HUES64 (cell line): ENCODE data around the gene CEP131.

Experiments used
- H3K27ac ChIP-seq: 2 replicates; pipeline ENCODE4 v1.7.0; 2013; ENCODE audit warnings: low read depth, low read length, inconsistent platforms
- H3K27me3 ChIP-seq: 2 replicates; pipeline ENCODE4 v1.6.1; 2013; ENCODE audit warnings: mild to moderate bottlenecking, low read length; ENCODE audit not compliant: insufficient read depth
- H3K36me3 ChIP-seq: 2 replicates; pipeline ENCODE4 v1.6.1; 2013; ENCODE audit warnings: mild to moderate bottlenecking, low read length; ENCODE audit not compliant: insufficient read depth
- H3K4me1 ChIP-seq: 2 replicates; pipeline ENCODE4 v1.6.1; 2013; ENCODE audit warnings: mild to moderate bottlenecking, low read length, moderate library complexity; ENCODE audit not compliant: insufficient read depth
- H3K4me3 ChIP-seq: 2 replicates; pipeline ENCODE4 v1.5.1; 2013; ENCODE audit warnings: mild to moderate bottlenecking, low read length, moderate library complexity
- H3K9ac ChIP-seq: 2 replicates; pipeline ENCODE4 v1.6.1; 2013; ENCODE audit warnings: mild to moderate bottlenecking, low read depth, low read length
- H3K9me3 ChIP-seq: 2 replicates; pipeline ENCODE4 v1.6.1; 2013; ENCODE audit warnings: low read depth, low read length; ENCODE audit not compliant: insufficient read depth
- WGBS: fragments of 150-250, 120-280 bp; methylation state at CpG from one replicate; pipeline ENCODE4 v1.1.7; 2013; ENCODE audit warnings: missing lambda C conversion rate; 5-methylcytosine and 5-hydroxymethylcytosine counted together

Gene CEP131

DNA sequence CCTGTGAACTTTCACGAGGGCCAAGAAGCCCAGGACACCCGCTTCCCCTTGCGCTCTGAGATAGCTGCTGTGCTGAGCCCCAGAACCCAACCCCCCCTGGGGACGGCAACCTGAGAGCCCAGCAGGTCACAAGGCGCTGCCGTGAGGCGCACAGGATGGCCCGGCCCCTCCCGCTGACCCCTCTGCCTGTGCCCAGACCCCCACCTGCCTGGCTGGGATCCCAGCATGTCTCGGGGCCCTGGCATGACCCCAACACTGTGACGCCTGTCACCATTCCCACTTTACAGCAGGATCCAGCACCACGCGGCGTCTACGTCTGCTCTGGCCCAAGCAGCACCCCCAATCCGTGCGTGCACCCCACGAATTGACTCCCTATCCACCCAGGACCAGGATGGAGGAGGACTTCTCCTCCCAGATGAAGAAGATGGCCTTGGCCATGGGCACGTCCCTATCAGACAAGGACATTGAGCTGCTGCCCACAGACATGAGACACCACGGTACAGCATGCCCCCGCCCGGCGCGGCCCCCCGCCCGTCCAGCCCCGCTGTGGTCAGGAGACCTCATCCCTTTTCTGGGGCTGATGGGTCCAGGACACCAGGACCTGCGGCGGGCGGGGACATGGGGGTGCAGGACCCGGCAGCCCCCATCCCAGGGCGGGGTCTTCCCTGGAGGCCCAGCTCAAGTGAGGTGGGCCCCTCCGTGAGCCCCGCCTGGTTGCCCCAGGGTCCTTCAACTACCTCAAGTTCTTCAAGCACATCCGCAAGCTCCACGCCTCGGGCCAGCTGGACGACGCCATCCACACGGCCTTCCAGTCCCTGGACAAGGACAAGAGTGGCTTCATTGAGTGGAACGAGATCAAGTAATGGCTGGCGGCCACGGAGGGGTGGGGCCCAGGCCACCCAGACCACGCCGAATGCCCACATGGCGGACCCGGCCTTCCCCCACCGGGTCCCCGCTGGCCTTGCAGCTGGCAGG is 41.6 kb downstream of the CEP131 start:
- no peaks in the 10 kb centered on the region for H3K9me3 ChIP-seq
- WGBS = 96% methylated on average over 49 of the region's 49 CpGs
- H3K4me1 ChIP-seq = no peaks in the 10 kb centered on the region
- no peak overlapping the region for H3K27ac ChIP-seq
- no peaks in the 10 kb centered on the region for H3K36me3 ChIP-seq
- no peak overlapping the region for H3K4me3 ChIP-seq
- no peak overlapping the region for H3K9ac ChIP-seq
- no peaks in the 10 kb centered on the region for H3K27me3 ChIP-seq

DNA sequence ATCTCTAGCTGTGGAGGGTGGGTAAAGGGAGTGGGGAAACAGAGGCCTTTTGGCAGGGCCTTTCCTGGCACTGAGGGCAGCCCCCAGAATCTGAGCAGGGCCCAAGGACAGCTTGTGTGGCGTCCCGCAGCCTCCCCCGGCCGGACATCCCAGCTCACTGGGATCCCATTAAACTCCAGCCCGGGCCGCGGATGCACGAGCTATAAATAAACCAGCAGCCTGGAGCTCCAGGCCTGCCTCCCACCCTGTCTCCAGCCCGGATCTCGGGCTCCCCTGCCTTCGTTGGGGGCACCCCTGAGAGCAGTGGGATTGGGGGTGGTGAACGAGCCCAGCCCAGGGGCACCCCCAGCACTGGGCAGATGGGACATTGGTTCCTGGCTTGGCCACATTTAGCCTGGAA is 42.9 kb downstream of the CEP131 start:
- WGBS = 93% methylated on average over 12 of the region's 12 CpGs
- Histone ChIP-seq H3K36me3 (no peaks in the 10 kb centered on the region), H3K27me3 (no peaks in the 10 kb centered on the region), H3K4me1 (no peaks in the 10 kb centered on the region), H3K9me3 (no peaks in the 10 kb centered on the region), H3K27ac (no peak overlapping the region), H3K9ac (no peak overlapping the region), H3K4me3 (no peak overlapping the region)

DNA sequence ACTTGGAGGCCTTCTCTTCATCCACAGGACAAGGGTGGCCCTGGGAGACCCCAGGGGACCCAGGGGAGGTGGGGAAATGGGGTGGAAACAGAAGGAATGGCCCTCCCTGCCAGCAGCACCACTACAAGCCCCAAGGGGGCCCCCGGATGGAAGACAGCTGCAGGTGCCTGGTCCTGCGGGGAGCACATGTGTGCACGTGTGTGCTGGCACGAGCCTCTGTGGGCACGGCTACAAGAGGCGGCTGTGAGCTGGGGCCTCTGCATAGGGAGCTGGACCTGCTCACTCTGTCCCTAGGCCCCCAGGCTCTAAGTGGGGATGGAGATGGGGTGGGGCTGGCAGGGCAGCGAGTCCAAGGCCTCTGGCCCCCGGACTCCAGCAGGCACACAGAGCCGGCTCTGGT is 43.5 kb downstream of the CEP131 start:
- Histone ChIP-seq H3K9ac (no peak overlapping the region), H3K4me3 (no peak overlapping the region), H3K36me3 (no peaks in the 10 kb centered on the region), H3K27me3 (no peaks in the 10 kb centered on the region), H3K4me1 (no peaks in the 10 kb centered on the region), H3K27ac (no peak overlapping the region), H3K9me3 (no peaks in the 10 kb centered on the region)
- 94% methylated on average over 9 of the region's 9 CpGs for WGBS

DNA sequence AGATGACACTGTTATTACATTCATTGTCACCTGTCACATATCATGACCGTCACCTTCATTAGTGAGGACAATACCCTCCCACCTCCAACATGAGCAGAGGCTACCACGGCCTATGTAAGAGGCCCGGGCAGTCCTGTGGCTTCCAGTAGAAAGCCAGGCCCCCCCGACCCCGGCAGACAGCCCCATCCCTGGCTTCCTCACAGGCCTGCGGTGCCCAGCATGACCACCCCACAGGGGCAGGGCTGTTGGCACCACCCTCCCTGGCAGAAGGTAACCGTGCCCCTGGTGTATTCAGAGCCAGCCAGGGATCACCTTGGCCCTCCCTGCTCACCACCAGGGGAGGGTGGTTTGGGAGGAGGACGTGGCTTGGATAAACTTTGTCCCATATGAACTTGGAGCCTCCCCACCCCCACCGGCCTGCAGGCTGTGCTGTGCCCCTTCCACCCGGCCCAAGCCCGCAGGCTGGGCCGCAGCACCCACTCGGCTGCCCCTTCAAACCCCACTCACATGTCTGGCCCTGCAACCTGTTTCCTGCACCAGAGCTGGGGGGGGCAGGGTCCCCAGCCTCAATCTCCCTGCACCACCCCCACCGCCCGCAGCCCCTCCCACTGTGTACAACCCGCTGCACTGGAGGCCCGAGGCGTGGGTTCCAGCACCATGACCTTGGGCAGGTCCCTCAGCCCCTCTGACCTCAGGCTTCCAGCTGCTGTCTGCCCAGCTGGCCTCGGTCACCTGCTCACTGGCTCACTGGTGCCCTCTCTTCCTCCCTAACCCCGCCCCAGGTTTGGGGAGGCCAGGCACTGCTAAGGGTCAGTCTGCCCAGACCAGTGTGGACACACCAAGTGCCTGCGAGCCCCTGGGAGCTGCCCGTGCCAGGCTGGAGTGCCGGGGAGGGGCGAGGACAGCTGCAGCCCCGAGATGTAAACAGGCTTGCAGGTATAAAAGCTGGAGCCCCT is 44.4 kb downstream of the CEP131 start:
- Histone ChIP-seq H3K27me3 (no peaks in the 10 kb centered on the region), H3K27ac (no peak overlapping the region), H3K4me1 (no peaks in the 10 kb centered on the region), H3K36me3 (no peaks in the 10 kb centered on the region), H3K9me3 (no peaks in the 10 kb centered on the region), H3K9ac (no peak overlapping the region; the same call in 1 of the 2 replicates), H3K4me3 (no peak overlapping the region)
- WGBS = 91% methylated on average over 24 of the region's 25 CpGs

GRCh38 chr17:81176666-81177065 is 46.1 kb downstream of the CEP131 start:
- Histone ChIP-seq H3K9me3 (no peaks in the 10 kb centered on the region), H3K27ac (no peak overlapping the region), H3K36me3 (no peaks in the 10 kb centered on the region), H3K4me1 (no peaks in the 10 kb centered on the region), H3K27me3 (no peaks in the 10 kb centered on the region), H3K4me3 (no peak overlapping the region), H3K9ac (no peak overlapping the region)
- 93% methylated on average over 7 of the region's 7 CpGs for WGBS

- WGBS = 91% methylated on average over 1 of the region's 1 CpG
- H3K36me3 ChIP-seq = no peaks in the 10 kb centered on the region
- H3K4me1 ChIP-seq = no peaks in the 10 kb centered on the region
- H3K27me3 ChIP-seq = no peaks in the 10 kb centered on the region
- H3K9ac ChIP-seq = no peak overlapping the region
- H3K9me3 ChIP-seq = no peaks in the 10 kb centered on the region
- H3K4me3 ChIP-seq = no peak overlapping the region
- H3K27ac ChIP-seq = no peak overlapping the region
Observed at GRCh38 chr17:81173762-81174155, 49.0 kb downstream of the CEP131 start.

DNA sequence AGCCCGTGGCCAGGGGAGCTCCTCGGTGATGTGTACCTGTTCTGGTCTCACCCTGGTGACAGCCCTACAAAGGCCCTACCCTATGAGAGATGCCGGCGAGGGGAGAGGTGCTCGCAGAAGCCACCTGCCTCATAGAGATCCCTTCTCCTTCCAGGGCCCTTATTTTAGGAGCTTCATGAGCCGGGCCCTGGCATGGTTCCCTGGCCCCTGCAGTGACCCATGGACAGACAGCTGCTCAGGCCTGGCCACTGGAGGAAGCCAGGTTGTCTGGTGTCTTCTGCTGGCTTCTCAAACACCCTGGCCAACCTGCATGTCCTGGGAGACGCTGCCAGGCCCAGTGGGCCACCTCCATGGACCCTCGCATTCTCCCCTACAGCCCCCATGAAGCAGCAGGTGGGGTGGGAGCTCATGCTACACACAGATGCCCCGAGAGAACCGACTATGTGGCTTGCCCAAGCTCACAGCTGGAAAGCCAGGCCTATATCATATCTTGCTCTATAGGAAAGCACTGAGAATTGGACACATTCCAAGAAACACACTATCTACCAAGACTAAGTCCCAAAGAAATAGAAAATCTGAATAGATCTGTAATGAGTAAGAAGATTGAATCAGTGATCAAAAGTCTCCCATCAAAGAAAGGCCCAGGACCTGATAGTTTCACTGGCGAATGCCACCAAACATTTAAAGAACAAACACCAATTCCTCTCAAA is 49.6 kb downstream of the CEP131 start:
- Histone ChIP-seq H3K27ac (no peak overlapping the region), H3K27me3 (no peaks in the 10 kb centered on the region), H3K9me3 (no peaks in the 10 kb centered on the region), H3K4me1 (no peaks in the 10 kb centered on the region), H3K36me3 (no peaks in the 10 kb centered on the region), H3K9ac (no peak overlapping the region), H3K4me3 (no peak overlapping the region)
- WGBS = 94% methylated on average over 11 of the region's 11 CpGs

- Histone ChIP-seq H3K9me3 (no peaks in the 10 kb centered on the region), H3K4me3 (no peak overlapping the region), H3K27ac (no peak overlapping the region), H3K4me1 (no peaks in the 10 kb centered on the region), H3K36me3 (no peaks in the 10 kb centered on the region), H3K27me3 (peaks cover 2% of the 10 kb centered on the region; the same call in 1 of the 2 replicates), H3K9ac (no peak overlapping the region)
- 94% methylated on average over 8 of the region's 8 CpGs for WGBS
Observed at GRCh38 chr17:81171941-81172340, 50.8 kb downstream of the CEP131 start.

- Histone ChIP-seq H3K36me3 (no peaks in the 10 kb centered on the region), H3K27ac (no peak overlapping the region), H3K27me3 (peaks cover 7% of the 10 kb centered on the region), H3K9me3 (no peaks in the 10 kb centered on the region), H3K4me1 (no peaks in the 10 kb centered on the region), H3K9ac (no peak overlapping the region), H3K4me3 (no peak overlapping the region)
- 94% methylated on average over 15 of the region's 15 CpGs for WGBS
Observed at GRCh38 chr17:81170727-81171494, 51.9 kb downstream of the CEP131 start.

GRCh38 chr17:81169870-81170309 is 52.9 kb downstream of the CEP131 start:
- Histone ChIP-seq H3K4me1 (no peaks in the 10 kb centered on the region), H3K27me3 (peaks cover 7% of the 10 kb centered on the region)
- WGBS = 90% methylated on average over 3 of the region's 3 CpGs

More at GRCh38 chr17:81169870-81170309, 52.9 kb downstream of the CEP131 start:
- Histone ChIP-seq H3K36me3 (no peaks in the 10 kb centered on the region), H3K9me3 (no peaks in the 10 kb centered on the region), H3K27ac (no peak overlapping the region), H3K9ac (no peak overlapping the region), H3K4me3 (no peak overlapping the region)
